ENCODE results near the gene WNK2.

DNA sequence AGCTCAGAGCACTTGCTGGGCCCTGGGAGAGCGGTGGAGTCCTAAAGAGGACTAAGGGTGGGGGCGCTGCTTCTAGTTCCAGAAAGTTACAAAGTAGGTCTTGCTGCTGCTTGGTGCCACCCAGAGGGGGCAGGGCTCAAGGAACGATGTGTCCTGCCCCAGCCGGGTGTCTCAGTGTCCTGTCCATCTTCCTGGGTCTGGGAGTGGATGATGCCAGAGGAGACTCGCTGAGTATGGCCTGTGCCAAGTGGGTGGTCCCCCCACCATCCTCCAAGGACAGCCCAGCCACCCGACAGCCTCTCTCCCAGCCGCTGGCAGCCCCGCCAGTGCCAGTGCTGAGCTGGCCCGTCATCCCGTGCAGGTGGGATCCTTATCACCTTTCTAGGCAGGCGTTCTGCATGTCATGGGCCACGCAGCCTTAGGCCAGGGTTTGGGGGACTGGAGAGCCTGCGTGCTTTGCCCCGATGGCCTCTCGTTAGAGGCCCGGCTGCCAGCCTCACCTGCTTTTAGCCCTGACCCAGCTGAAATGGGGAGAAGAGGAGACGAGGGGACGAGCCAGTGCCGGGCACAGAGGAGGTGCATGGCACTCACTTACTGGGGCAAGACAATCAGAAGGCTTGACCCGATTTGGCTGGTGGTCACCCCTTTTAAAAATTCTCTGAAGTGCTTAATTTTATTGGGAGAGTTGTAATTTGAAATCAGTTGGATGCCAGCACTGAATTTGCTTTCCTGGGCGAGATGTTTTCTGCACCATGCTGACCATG, 5.6 kb downstream of the WNK2 start:
- TF ChIP-seq, protein P1, sequence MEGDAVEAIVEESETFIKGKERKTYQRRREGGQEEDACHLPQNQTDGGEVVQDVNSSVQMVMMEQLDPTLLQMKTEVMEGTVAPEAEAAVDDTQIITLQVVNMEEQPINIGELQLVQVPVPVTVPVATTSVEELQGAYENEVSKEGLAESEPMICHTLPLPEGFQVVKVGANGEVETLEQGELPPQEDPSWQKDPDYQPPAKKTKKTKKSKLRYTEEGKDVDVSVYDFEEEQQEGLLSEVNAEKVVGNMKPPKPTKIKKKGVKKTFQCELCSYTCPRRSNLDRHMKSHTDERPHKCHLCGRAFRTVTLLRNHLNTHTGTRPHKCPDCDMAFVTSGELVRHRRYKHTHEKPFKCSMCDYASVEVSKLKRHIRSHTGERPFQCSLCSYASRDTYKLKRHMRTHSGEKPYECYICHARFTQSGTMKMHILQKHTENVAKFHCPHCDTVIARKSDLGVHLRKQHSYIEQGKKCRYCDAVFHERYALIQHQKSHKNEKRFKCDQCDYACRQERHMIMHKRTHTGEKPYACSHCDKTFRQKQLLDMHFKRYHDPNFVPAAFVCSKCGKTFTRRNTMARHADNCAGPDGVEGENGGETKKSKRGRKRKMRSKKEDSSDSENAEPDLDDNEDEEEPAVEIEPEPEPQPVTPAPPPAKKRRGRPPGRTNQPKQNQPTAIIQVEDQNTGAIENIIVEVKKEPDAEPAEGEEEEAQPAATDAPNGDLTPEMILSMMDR (IDR thresholded peaks at IDR 0.05), result no peak
- peak; percentile 56 to 66 for TF ChIP-seq POLR2AphosphoS5 (IDR thresholded peaks at IDR 0.05)
- TF ChIP-seq EP300 (IDR thresholded peaks at IDR 0.05), result no peak

Measured in esophagus muscularis mucosa (tissue), 4 donors.